ENCODE measurements around the gene CADPS.

The CADPS gene

GRCh38 chr3:62556121-62556815 lies 318.9 kb downstream of the CADPS start:
- no peak for DNase-seq (ENCODE audit: low read depth)

GRCh38 chr3:62554264-62554799 lies 320.9 kb downstream of the CADPS start:
- no peak for DNase-seq (ENCODE audit: low read depth)

- DNase-seq (ENCODE audit: low read depth) = no peak
Measured at GRCh38 chr3:62553811-62554210, 321.4 kb downstream of the CADPS start.

- DNase-seq (ENCODE audit: low read depth) = no peak
Measured at GRCh38 chr3:62551556-62551955, 323.7 kb downstream of the CADPS start.

GRCh38 chr3:62550439-62550838 lies 324.8 kb downstream of the CADPS start:
- DNase-seq (ENCODE audit: low read depth) = no peak

- DNase-seq (ENCODE audit: low read depth) = no peak
Measured at GRCh38 chr3:62548528-62549205, 326.5 kb downstream of the CADPS start.

- no peak for DNase-seq (ENCODE audit: low read depth)
Measured at GRCh38 chr3:62546266-62546665, 328.9 kb downstream of the CADPS start.

- DNase-seq (ENCODE audit: low read depth) = no peak
Measured at GRCh38 chr3:62542185-62542584, 333.0 kb downstream of the CADPS start.

- DNase-seq (ENCODE audit: low read depth) = no peak
Measured at GRCh38 chr3:62539762-62540161, 335.5 kb downstream of the CADPS start.

GRCh38 chr3:62538691-62539356 lies 336.4 kb downstream of the CADPS start:
- no peak for DNase-seq (ENCODE audit: low read depth)

GRCh38 chr3:62534326-62534725 lies 340.9 kb downstream of the CADPS start:
- no peak for DNase-seq (ENCODE audit: low read depth)

GRCh38 chr3:62532796-62533195 lies 342.4 kb downstream of the CADPS start:
- no peak for DNase-seq (ENCODE audit: low read depth)

- DNase-seq (ENCODE audit: low read depth) = no peak
Measured at GRCh38 chr3:62531981-62532380, 343.2 kb downstream of the CADPS start.

- DNase-seq (ENCODE audit: low read depth) = no peak
Measured at GRCh38 chr3:62531493-62531892, 343.7 kb downstream of the CADPS start.

GRCh38 chr3:62529230-62529629 lies 346.0 kb downstream of the CADPS start:
- peak; percentile 23 for DNase-seq (ENCODE audit: low read depth)

GRCh38 chr3:62527474-62527873 lies 347.7 kb downstream of the CADPS start:
- DNase-seq (ENCODE audit: low read depth) = no peak

- peak; percentile 9 for DNase-seq (ENCODE audit: low read depth)
Measured at GRCh38 chr3:62525281-62525680, 349.9 kb downstream of the CADPS start.

- DNase-seq (ENCODE audit: low read depth) = no peak
Measured at GRCh38 chr3:62523672-62524071, 351.5 kb downstream of the CADPS start.

- no peak for DNase-seq (ENCODE audit: low read depth)
Measured at GRCh38 chr3:62521464-62522105, 353.6 kb downstream of the CADPS start.

- DNase-seq (ENCODE audit: low read depth) = no peak
Measured at GRCh38 chr3:62503516-62503915, 371.7 kb downstream of the CADPS start.

GRCh38 chr3:62502315-62503300 lies 372.6 kb downstream of the CADPS start:
- DNase-seq (ENCODE audit: low read depth) = no peak
